NCI-H2227 (cell line): ENCODE measurements around the gene RNASE11.
"Not testable (repeated sequence)": the region's sequence is repeated elsewhere in the genome, so short reads cannot be mapped to it uniquely, and the experiment has no call there.

Experiments used
- DNase-seq: peaks from one replicate; lab custom pipeline; 2025; ENCODE audit not compliant: unreplicated experiment; lab: John Stamatoyannopoulos, UW

RNASE11 gene

DNA sequence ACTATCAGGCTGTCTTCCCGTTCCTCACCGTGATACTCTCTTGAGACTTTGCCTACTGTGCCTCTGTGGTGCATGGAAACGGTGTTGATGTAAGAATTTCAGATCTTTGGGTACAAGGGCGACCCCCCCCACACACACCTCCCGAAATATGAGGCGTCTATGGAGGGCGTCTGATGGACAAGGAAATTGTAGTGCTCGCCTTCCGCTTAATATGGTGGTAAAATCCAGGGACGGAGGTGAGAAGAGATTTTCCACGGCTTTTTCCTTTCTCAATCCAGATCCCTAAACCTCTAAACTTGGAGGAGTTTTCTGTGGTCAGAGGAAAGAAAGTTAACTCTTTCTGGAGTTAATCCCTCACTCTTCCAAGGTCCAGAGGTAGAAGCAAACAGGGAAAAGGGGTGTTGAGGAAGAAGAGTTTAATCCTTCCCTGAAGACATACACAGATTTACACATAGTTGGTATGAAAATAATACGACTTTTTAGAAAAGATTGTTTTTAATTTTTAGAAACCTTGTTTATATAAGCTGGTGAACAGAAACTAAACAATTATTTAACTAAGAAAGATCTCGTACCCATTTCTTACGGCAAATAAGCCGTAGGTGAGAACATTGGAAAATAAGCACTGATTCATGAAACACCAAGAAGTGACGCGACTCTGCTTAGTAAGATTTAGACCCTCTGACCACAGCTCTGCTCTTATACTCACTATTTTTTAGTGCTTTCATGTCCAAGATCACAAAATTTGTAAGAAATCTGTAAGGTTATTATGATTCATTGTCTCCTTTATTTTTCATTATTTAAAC, 26.4 kb upstream of the RNASE11 start:
- DNase-seq: no peak

DNA sequence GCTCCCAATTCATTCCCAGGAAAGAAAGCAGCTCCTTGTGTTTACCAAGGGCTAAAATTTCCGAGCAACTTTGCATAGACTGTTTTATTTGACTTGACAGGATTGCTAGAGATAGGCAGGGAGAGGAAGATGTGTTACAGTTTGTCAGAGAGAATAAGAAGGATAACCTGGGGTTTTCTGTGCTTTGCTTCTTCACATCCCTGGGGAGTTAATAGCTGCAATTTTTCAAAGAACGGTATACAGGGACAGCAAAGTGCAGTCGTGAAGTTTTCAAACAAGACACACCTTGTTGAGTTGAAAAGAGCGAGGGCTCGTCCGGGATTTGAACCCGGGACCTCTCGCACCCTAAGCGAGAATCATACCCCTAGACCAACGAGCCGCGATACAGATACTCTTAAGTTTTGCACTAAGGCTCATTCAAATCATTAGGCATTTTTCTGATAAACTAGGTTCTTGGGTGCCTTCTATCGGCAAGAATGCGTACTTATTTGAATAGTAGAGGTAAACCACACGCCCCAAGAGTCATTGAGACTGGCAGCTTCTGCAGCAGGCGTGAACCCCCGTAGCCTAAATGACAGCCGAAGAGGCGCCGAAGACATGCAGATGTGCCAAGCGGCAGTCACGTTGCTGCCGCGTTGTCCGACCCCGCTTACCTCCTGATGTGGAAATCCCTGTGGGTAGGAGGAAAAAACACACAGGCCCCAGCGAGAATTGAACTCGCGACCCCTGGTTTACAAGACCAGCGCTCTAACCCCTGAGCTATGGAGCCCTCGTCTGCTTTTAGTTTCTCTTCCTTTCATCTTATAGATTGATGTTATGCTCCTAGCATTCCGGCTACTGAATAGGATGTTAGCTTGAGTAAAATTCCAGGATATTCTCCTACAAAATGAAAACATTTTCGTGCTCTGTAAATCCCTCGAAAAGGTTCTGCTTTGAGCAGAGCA, 25.6 kb upstream of the RNASE11 start:
- DNase-seq: peak; percentile 97

DNA sequence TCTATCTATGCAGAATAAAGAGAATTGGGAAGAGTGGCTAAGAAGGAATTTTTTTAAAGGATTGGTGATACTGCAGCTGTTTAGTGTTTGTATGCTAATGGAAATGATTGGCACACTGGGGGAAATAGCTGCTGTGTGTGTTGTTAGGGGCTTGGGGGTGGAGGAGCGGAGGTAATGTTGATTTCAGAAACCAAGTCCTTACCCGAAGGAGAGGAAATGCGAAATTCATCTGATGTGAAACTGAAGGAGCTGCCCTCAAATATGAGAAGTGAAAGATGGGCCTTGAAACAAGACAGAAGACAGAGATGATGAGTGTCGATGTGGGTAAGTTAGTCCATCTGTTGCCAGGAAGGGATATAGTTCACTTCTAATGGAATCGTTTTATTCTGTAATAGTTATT, 24.6 kb upstream of the RNASE11 start:
- no peak for DNase-seq

DNA sequence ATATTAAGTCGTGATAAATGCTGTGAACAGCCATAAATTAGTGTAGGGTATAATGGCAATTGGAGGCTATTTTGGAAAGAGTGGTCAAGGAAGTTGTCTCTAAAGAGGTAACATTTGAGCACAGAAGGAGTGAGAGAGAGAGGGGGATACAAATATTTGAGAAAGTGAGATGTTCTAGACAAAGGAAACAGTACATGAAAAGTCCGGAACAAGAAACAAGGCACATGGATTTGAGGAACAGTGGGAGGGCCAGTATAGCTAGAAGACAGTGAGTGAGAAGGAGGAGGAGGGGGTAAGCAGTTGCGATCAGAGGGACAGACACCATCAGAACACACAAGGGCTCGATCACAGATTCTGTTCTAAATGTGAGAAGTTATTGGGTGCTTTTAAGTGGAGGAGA, 23.5 kb upstream of the RNASE11 start:
- DNase-seq: no peak

DNA sequence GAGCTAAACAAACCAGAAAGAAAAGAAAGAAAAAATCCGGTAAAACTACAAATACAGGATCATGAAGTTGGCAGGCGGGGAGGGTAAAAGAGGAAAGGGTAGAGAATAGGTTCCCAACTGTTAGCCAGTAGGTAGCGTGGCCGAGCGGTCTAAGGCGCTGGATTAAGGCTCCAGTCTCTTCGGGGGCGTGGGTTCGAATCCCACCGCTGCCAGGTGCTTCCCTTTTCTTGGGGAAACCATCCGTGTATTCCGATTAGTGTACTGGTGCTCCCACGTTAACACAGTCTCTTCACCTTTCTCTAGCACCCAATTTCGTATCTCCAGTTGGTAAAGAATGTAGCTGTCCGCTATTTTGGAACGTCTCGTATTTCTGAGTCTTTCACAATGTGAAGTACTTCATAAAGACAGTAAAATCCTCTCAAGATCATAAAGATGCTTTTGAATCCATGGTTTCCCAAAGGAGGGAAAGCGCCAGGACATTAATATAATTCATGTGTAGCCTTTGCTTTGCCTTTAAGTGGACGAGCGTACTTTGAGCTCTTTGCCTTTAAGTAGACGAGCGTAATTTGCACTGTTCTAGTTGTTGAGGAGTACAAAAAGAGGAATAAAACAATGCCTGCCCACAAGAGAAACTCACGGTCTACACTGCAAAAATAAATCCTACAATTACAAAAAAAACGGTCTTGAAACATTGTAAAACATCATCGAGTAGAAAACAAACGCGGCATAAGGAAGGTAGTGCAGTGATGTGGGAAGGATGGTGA, 22.4 kb upstream of the RNASE11 start:
- DNase-seq: peak; percentile 86

DNA sequence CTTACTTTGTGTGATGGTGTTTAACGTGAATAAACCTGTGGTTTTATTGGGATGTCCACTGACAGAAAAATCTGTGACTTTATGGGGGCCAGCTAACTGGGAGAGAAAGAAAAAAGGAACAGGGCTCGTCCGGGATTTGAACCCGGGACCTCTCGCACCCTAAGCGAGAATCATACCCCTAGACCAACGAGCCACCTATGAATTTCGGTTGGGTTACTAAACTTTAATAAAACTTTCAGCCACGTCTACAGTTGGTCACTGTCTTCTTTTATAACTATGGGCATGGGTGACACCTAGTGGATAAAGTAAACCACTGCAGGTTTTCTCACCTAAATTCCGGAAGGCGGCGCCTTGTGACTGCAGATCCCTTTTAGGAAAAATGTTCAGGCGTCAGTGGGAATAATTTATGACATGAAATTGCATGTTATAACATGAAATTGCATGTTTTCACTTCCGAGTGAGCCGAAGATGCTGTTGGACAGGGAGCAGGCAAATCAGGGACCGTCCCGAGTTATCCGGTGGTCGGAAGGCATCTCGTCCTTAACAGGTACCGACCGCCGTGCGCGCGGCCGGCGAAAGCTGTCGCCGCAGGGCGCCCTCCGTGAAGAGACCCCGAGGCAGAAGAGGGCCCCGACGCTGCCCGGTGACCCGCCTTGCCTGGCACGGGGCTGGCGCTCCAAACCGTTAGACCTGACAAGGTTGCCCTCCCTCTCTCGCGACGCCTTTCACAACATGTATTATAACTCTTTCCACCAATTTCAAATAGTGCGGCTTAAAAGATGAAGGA, 21.6 kb upstream of the RNASE11 start:
- DNase-seq: peak; percentile 86

DNA sequence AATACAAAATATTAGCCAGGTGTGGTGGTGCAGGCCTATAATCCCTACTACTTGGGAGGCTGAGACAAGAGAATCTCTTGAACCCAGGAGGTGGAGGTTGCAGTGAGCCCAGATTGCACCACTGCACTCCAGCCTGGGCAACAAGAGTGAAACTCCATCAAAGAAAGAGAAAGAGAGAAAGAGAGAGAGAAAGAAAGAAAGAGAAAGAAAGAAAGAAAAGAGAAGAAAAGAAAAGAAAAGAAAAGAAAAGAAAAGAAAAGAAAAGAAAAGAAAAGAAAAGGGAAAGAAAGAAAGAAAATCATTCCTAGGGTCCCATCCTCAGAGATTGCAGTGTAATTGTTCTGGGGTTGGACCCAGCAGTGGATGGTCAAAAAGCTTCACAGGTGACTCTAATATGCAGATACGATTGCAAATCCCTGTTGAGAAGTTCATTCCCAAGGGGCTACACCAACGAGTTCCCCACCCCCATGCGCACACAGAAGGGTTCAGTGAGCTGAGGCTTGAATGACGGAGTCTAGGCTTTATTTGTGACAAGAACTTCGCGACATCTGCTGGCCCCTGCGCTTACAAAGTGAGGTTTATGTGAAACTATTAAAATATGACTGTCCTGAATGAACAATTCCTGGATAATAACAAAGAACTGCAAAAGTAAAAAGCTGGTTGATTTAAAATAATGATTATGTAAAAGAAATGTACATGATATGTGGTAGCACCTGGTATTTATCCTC, 20.7 kb upstream of the RNASE11 start:
- DNase-seq: no peak

DNA sequence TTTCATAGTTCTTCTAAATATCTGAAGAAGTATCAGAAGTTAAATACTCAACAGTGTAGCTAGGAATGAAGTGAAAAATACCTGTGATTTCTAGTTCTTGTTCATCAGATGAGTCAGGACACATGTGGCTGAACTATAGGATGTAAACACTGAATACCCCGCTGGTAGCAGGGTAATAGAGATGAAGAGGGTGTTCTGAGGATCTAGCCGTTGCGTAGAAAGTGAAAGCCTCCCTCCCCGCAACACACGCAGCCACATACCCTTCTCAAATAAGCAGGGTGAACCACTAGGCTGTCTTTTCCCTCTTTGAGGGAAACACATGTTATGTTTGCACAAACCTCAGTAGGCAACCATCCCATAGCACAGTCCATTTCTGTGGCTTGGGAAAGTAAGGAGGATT, 19.8 kb upstream of the RNASE11 start:
- DNase-seq: no peak

DNA sequence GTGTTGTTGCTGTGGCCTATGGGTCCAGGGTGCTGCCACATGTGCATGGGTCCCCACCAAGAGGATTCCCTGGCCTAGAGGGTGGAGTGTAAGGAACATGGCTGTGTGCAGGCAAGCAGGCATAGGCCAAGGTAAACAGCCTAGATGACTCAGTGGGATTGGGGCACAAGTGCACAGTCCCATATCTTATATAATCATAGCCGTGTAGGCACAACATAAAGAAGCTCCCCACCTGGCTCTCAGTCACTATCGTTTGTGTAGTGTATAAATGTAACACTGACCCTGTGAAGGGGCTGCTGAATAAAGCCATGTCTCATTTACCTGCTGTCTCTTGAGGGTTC, 19.1 kb upstream of the RNASE11 start:
- no peak for DNase-seq

DNA sequence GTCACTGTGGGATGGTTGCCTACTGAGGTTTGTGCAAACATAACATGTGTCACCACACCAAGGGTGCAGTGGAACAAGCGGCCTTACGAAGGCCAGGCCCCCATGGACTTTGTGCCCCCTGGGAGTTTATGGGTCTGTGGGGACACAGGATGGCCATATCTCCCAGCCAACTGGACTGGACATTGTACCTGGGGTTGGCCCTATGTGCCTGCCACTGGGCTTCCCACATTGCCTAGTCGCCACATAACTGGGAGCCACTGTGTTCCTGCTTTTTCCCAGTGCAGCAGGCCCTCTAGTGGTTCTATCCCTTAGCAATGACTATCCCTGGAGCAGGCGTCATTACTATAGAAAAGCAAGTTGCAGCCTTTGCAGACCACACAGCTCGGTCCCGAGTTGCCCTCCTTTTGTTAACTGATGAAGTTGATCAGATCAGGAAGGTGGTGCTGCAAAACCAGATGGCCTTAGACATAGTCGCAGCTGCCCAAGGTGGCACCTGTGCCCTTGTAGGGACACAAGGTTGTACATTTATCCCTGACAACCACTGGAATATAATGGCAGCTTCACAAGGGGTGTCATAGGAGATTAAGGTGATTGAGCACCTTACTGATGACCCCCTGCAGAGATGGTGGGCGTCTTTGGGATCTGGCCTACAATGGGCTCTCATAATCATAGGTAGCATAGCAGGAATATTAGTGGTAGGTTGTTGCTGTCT, 18.5 kb upstream of the RNASE11 start:
- no peak for DNase-seq

DNA sequence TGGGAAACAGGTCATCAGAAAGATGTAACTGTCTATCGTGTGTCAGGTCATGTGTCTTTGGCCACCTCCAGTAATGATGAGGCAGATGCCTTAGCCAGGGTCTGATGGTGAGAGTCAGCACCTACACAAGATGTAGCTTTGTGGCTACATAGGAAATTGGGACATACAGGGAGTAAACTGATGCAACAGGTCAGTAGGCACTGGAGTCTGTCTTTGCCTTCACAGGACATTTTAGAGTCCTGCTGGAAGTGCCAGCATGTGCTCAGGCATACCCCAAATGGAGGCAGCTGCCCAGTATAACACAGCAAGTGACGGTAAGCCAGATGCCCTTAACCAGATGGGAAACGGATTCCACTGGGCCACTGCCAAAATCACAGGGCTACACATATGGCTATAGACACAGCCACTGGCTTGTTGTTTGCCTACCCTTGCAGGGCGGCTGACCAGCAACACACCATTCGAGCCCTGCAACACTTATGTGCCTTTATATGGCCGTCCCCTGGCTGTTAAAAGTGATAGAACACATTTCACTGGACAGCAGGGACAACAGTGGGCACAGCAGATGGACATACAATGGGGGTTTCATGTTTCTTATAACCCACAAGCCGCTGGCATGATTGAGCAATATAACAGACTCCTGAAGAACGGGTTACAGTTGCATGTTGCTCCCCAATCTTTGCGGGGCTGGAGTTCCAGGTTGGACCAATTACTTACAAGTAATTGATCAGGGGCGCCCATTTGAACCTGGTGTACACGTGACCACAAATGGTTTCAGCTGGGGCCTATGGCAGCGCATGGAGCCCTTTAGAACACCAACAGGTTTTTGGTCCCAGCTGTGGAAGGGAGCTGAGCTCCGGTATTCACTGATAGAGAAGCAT, 16.3 kb upstream of the RNASE11 start:
- DNase-seq: no peak

DNA sequence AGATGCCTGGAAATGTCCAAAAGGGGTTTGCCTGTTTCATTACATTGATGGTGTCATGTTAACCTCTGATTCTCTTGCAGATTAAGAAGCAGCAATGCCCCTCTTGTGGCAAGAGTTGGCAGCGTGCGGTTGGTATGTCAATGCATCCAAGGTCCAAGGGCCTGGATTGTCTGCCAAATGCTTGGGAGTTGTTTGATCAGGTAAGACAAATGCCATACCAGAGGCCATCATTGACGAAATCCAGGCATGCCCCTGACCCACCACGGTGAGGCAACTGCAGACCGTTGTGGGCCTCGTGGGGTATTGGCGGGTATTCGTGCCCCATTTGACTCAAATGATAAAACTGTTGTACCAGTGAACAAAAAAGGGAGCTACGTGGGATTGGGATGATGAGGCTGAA, 14.8 kb upstream of the RNASE11 start:
- no peak for DNase-seq

DNA sequence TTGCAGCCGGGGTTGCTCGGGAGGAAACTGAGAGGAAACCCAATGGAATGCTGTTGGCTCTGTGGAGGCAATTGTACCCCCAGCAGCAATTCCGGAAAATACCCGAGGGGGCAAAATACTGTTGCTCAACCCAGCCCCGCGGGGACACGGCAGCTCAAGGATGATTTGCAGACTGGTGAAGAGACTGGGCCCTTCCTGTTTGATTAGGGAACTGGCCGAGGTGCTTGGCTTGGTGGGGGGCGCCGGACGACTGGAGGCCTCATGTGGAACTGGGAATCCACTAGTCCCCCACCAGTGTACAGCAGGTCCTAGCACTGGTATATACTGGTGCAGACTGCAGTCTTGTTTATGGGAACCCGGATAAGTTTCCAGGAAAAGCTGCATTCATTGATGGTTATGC, 13.7 kb upstream of the RNASE11 start:
- DNase-seq: no peak

DNA sequence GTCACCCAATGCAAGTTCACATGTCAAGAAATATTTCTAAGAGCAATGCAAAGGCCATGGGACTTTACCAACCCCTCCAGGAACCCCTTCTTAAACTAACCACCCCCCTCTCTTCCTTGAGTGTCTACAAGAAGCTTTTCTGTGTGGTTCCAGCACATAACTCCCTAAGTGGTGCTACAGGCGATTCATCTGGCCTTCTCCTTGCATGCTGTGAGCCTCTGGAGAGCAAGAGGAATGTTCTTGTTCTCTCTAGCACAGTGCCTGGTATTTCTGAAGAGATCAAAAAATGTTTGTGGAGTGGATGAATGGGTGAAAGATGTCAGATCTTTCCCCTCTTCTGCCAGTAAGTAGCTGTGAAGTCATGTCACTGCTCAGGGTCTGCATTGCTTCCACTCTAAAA, 9.3 kb upstream of the RNASE11 start:
- no peak for DNase-seq

DNA sequence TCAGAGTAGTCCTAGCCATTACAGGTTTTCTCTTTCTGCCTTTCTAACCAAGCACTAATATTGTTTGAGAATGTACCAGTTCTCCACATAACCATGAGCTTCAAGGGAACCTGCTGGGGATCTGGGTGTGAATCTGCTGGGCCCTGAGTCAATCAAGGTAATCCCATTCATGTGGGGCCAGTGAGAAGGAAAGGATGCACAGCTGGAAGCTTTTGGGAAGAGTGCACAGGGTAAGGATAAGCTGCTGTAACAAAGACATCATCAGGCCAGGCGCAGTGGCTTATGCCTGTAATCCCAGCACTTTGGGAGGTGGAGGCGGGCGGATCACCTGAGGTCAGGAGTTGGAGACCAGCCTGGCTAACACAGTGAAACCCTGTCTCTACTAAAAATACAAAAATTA, 7.9 kb upstream of the RNASE11 start:
- DNase-seq: not testable (repeated sequence)

DNA sequence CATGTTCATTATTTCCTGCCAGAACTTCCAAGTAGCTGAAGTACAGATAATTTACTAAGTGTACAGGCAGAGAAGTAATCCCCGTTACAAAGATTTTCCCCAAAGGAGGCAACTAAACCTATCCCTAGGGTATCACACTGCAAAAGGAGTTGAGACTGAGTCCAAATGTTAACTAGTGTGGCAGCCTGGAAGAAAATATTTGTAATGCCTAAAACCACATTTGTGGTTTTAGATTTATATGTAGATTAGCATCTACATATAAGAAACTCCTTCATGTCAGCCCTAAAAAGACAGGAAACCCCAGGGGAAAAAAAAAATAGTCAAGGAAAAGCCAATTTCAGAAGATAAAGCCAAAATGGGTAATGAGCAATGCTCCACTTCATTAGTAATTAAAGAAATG, 4.8 kb upstream of the RNASE11 start:
- DNase-seq: no peak

DNA sequence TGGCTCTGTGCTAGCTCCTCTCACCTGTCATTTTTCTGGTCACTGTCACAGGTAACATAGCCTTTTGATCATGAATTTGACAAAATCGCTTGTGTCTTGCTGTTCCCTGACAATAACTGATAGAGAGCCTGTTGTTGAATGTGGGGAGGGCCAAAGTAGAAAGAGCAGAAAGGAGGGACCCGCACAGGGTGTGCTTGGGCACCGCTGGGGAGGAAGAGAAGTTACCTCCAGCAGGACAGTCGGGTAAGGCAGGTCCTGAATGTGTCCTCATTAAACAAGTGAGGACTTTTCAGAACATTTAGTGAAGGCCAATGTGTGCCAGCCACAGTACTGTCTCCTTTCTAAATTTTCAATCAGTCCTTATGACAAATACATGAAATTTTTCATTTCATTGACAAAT, 3.4 kb upstream of the RNASE11 start, which contains the start of gene RNASE12:
Gene RNASE12 (minus strand): TSS at position 142 of the 400 bp plus-strand sequence. CDS start 653 bp downstream, outside the sequence.
- no peak for DNase-seq

DNA sequence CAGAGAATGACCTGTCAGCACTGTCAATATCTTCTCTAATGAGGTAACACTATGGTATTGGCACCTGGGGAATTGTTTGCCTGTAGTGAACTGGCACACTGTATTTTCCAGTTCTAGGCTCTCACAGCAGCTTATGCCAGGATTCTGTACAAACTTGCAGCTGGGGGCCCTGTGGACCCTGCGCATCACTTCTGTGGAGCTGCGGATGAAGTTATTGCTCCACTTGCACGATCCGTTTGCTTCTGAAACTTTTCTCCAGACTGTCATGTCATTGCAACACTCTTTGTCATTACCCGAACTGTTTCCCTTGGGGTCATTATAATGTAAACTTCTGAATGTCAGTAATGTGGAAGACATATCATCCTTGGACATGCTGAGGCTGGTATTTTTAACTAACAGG, 3.9 kb downstream of the RNASE11 start:
- no peak for DNase-seq
